Neural progenitor cell (in vitro differentiated cells): ENCODE results near the gene SFMBT1. TPM values are rescaled to one million over a fixed set of nuclear protein-coding genes. Genes with fewer than 3 reads are reported as not detected.

ENCODE experiments used
- DNase-seq: peaks from one replicate; pipeline ENCODE4 v3.0.0-alpha.2; 2016; ENCODE audit warnings: low spot score
- H2AFZ ChIP-seq: fragments of 200-600 bp; sonication (generic); replicated peaks from 2 replicates; pipeline ENCODE4 v1.6.1; 2016; ENCODE audit warnings: antibody characterized with exemption
- H3F3A ChIP-seq: fragments of 200-600 bp; sonication (generic); 2 replicates; pipeline ENCODE4 v1.6.1; 2016; ENCODE audit warnings: antibody characterized with exemption, low read depth
- H3K27ac ChIP-seq: fragments of 200-600 bp; sonication (generic); 2 replicates; pipeline ENCODE4 v1.5.1; 2016; ENCODE audit warnings: mild to moderate bottlenecking
- H3K27me3 ChIP-seq: fragments of 200-600 bp; sonication (generic); 2 replicates; pipeline ENCODE4 v1.6.1; 2016; ENCODE audit warnings: mild to moderate bottlenecking, moderate library complexity
- H3K36me3 ChIP-seq: fragments of 200-600 bp; sonication (generic); 2 replicates; pipeline ENCODE4 v1.5.1; 2016
- H3K4me1 ChIP-seq: fragments of 200-600 bp; sonication (generic); 2 replicates; pipeline ENCODE4 v1.6.1; 2016; ENCODE audit warnings: mixed run types
- H3K4me2 ChIP-seq: fragments of 200-600 bp; sonication (generic); 2 replicates; pipeline ENCODE4 v1.6.1; 2016
- H3K4me3 ChIP-seq: fragments of 200-600 bp; sonication (generic); 2 replicates; pipeline ENCODE4 v1.5.1; 2016
- H3K79me2 ChIP-seq: fragments of 200-600 bp; sonication (generic); 2 replicates; pipeline ENCODE4 v1.6.1; 2016; ENCODE audit warnings: low read depth
- H3K9ac ChIP-seq: fragments of 200-600 bp; sonication (generic); 2 replicates; pipeline ENCODE4 v1.6.1; 2016
- H3K9me3 ChIP-seq: fragments of 200-600 bp; sonication (generic); 2 replicates; pipeline ENCODE4 v1.5.1; 2016; ENCODE audit warnings: low read depth
- H4K20me1 ChIP-seq: fragments of 200-600 bp; sonication (generic); 2 replicates; pipeline ENCODE4 v1.6.1; 2016; ENCODE audit warnings: low read depth
- H3K27ac Mint-ChIP-seq: 3 replicates; pipeline ENCODE4 v1.8.0; 2021; ENCODE audit warnings: mixed read lengths
- H3K27me3 Mint-ChIP-seq: 2 replicates; pipeline ENCODE4 v1.8.0; 2022; ENCODE audit warnings: low read depth, mild to moderate bottlenecking, inconsistent platforms, moderate library complexity, mixed read lengths; ENCODE audit not compliant: insufficient read depth
- H3K36me3 Mint-ChIP-seq: 3 replicates; pipeline ENCODE4 v1.8.0; 2021; ENCODE audit warnings: mixed read lengths
- H3K4me1 Mint-ChIP-seq: 3 replicates; pipeline ENCODE4 v1.8.0; 2021; ENCODE audit warnings: mixed read lengths
- H3K4me3 Mint-ChIP-seq: 3 replicates; pipeline ENCODE4 v1.8.0; 2021; ENCODE audit warnings: mild to moderate bottlenecking, moderate library complexity, mixed read lengths
- H3K9me3 Mint-ChIP-seq: 3 replicates; pipeline ENCODE4 v1.8.0; 2020; ENCODE audit warnings: mixed read lengths
- CTCF ChIP-seq: fragments of 200-600 bp; sonication (generic); IDR thresholded peaks from 2 replicates; pipeline ENCODE4 v1.5.1; 2017; ENCODE audit warnings: antibody characterized with exemption, mild to moderate bottlenecking
- EZH2 ChIP-seq: fragments of 200-600 bp; sonication (generic); IDR thresholded peaks from 2 replicates; pipeline ENCODE4 v1.6.1; 2017; ENCODE audit warnings: antibody characterized with exemption, mild to moderate bottlenecking, moderate library complexity
- EZH2phosphoT487 ChIP-seq: fragments of 200-600 bp; sonication (generic); IDR thresholded peaks from 2 replicates; pipeline ENCODE4 v1.6.1; 2017; ENCODE audit warnings: antibody characterized with exemption
- total RNA-seq: library from RNA; depleted of rRNA; stranded (reverse); fragments of >200 nt; gene quantifications from 2 replicates; pipeline ENCODE4 v1.2.3, GENCODE V29; 2015; ENCODE audit warnings: low replicate concordance

Gene SFMBT1
- total RNA-seq, 1 donor from 2014 or later: 18.5 TPM

- H3K4me1 Mint-ChIP-seq: no peaks in the 10 kb centered on the region
- H3K27me3 Mint-ChIP-seq: no peaks in the 10 kb centered on the region
- H3K36me3 ChIP-seq: no peaks in the 10 kb centered on the region
- no peaks in the 10 kb centered on the region for H3K36me3 Mint-ChIP-seq
- DNase-seq: no peak
- H4K20me1 ChIP-seq: no peaks in the 10 kb centered on the region
- H2AFZ ChIP-seq: no peak overlapping the region
- H3K27me3 ChIP-seq: no peaks in the 10 kb centered on the region
- H3K4me3 ChIP-seq: no peak overlapping the region
- H3K79me2 ChIP-seq: peaks cover 6% of the 10 kb centered on the region
- H3F3A ChIP-seq: no peaks in the 10 kb centered on the region
- H3K4me3 Mint-ChIP-seq: no peak overlapping the region
- H3K4me2 ChIP-seq: no peak overlapping the region
- TF ChIP-seq EZH2phosphoT487 (no peak), EZH2 (no peak), CTCF (no peak)
- H3K9me3 ChIP-seq: no peaks in the 10 kb centered on the region
- no peak overlapping the region for H3K27ac ChIP-seq
- no peaks in the 10 kb centered on the region for H3K9me3 Mint-ChIP-seq
- H3K27ac Mint-ChIP-seq: no peak overlapping the region
- no peaks in the 10 kb centered on the region for H3K4me1 ChIP-seq
- no peak overlapping the region for H3K9ac ChIP-seq
These were observed 72.1 kb downstream of the SFMBT1 start for GRCh38 chr3:52973806-52974205.

GRCh38 chr3:52971895-52972294 lies 74.0 kb downstream of the SFMBT1 start:
- no peak overlapping the region for H3K4me3 Mint-ChIP-seq
- Histone ChIP-seq H3K4me2 (no peak overlapping the region), H3K9me3 (no peaks in the 10 kb centered on the region), H3K9ac (no peak overlapping the region), H3K27ac (no peak overlapping the region), H3K36me3 (no peaks in the 10 kb centered on the region), H3K4me1 (no peaks in the 10 kb centered on the region), H3F3A (no peaks in the 10 kb centered on the region), H4K20me1 (no peaks in the 10 kb centered on the region), H3K27me3 (no peaks in the 10 kb centered on the region), H3K79me2 (peaks cover 6% of the 10 kb centered on the region), H3K4me3 (no peak overlapping the region), H2AFZ (no peak overlapping the region)
- DNase-seq: no peak
- H3K9me3 Mint-ChIP-seq: no peaks in the 10 kb centered on the region
- no peak overlapping the region for H3K27ac Mint-ChIP-seq
- H3K27me3 Mint-ChIP-seq: peaks cover under 1% of the 10 kb centered on the region
- H3K4me1 Mint-ChIP-seq: no peaks in the 10 kb centered on the region
- H3K36me3 Mint-ChIP-seq: peaks cover 6% of the 10 kb centered on the region
- no peak for TF ChIP-seq EZH2
- TF ChIP-seq CTCF: no peak

- no peaks in the 10 kb centered on the region for H4K20me1 ChIP-seq
- no peak overlapping the region for H3K4me3 Mint-ChIP-seq
- H3K27me3 Mint-ChIP-seq: peaks cover 2% of the 10 kb centered on the region
- H3K36me3 ChIP-seq: no peaks in the 10 kb centered on the region
- H2AFZ ChIP-seq: no peak overlapping the region
- no peak overlapping the region for H3K4me3 ChIP-seq
- H3K9me3 Mint-ChIP-seq: peaks cover 5% of the 10 kb centered on the region
- no peaks in the 10 kb centered on the region for H3K79me2 ChIP-seq
- no peaks in the 10 kb centered on the region for H3K4me1 Mint-ChIP-seq
- H3K4me1 ChIP-seq: no peaks in the 10 kb centered on the region
- no peaks in the 10 kb centered on the region for H3K27me3 ChIP-seq
- no peaks in the 10 kb centered on the region for H3F3A ChIP-seq
- no peak overlapping the region for H3K27ac Mint-ChIP-seq
- no peak overlapping the region for H3K27ac ChIP-seq
- H3K36me3 Mint-ChIP-seq: peaks cover 18% of the 10 kb centered on the region
- H3K9ac ChIP-seq: no peak overlapping the region
- H3K9me3 ChIP-seq: no peaks in the 10 kb centered on the region
- no peak overlapping the region for H3K4me2 ChIP-seq
- TF ChIP-seq CTCF (no peak), EZH2 (no peak), EZH2phosphoT487 (no peak)
- no peak for DNase-seq
These were observed 78.5 kb downstream of the SFMBT1 start for GRCh38 chr3:52967398-52967797.
